GM10266 (cell line): ENCODE data around the gene FHIT.
A peak's percentile ranks its signal among the peaks of the same experiment; 100 is the strongest.

Source experiments
- DNase-seq: peaks from one replicate; pipeline ENCODE4 v3.0.0; 2012; ENCODE audit errors: extremely low spot score
- CTCF ChIP-seq: IDR thresholded peaks from 2 replicates; pipeline ENCODE4 v1.5.1; 2012; ENCODE audit warnings: mild to moderate bottlenecking, low read depth; ENCODE audit not compliant: control insufficient read depth, insufficient read depth; ENCODE audit errors: missing control alignments

Gene FHIT

GRCh38 chr3:61158216-61158615 lies 93.0 kb downstream of the FHIT start:
- no peak for TF ChIP-seq CTCF
- DNase-seq: no peak

- no peak for TF ChIP-seq CTCF
- DNase-seq: peak; percentile 16
Observed at GRCh38 chr3:61157414-61157813, 93.8 kb downstream of the FHIT start.

GRCh38 chr3:61155701-61156292 lies 95.5 kb downstream of the FHIT start:
- DNase-seq: no peak
- no peak for TF ChIP-seq CTCF

GRCh38 chr3:61154457-61155198 lies 96.6 kb downstream of the FHIT start:
- no peak for DNase-seq
- TF ChIP-seq CTCF: no peak

GRCh38 chr3:61152071-61152470 lies 99.2 kb downstream of the FHIT start:
- no peak for DNase-seq
- no peak for TF ChIP-seq CTCF

- TF ChIP-seq CTCF: no peak
- no peak for DNase-seq
Observed at GRCh38 chr3:61149236-61149635, 102.0 kb downstream of the FHIT start.
